SU-DHL-6 (cell line): ENCODE results near the gene NANS.

Experiments
- EZH2phosphoT487 ChIP-seq: fragments of 200-600 bp; sonication (generic), shearing (Covaris generic); conservative IDR thresholded peaks from 2 replicates; pipeline ENCODE4 v1.6.1; 2018; ENCODE audit warnings: mild to moderate bottlenecking, antibody characterized with exemption, low read length, moderate library complexity, mixed read lengths
- TF ChIP-seq, protein P1 (sequence below): fragments of 200-600 bp; sonication (generic); IDR thresholded peaks from one replicate; pipeline ENCODE4 v1.5.1; 2017; ENCODE audit warnings: antibody characterized with exemption, mild to moderate bottlenecking, low read length, moderate library complexity; ENCODE audit not compliant: insufficient read depth, poor library complexity, severe bottlenecking

DNA sequence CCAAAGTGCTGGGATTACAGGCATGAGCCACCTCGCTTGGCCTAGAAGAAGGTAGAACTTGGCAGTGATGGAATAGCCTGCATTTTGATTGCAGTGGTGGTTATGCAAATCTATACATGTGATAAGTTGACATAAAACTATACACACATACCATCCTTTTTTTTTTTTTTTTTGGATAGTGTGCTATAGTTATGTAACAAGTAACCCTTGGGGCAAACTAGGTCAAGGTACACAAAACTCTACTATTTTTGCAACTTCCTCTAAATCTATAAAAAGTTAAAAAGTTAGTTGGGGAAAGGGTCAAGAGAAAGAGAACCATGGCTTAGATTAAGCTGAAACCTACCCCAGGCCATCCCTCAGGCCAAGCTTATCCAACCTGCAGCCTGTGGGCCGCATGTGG, 51.4 kb downstream of the NANS start:
- TF ChIP-seq, protein P1, sequence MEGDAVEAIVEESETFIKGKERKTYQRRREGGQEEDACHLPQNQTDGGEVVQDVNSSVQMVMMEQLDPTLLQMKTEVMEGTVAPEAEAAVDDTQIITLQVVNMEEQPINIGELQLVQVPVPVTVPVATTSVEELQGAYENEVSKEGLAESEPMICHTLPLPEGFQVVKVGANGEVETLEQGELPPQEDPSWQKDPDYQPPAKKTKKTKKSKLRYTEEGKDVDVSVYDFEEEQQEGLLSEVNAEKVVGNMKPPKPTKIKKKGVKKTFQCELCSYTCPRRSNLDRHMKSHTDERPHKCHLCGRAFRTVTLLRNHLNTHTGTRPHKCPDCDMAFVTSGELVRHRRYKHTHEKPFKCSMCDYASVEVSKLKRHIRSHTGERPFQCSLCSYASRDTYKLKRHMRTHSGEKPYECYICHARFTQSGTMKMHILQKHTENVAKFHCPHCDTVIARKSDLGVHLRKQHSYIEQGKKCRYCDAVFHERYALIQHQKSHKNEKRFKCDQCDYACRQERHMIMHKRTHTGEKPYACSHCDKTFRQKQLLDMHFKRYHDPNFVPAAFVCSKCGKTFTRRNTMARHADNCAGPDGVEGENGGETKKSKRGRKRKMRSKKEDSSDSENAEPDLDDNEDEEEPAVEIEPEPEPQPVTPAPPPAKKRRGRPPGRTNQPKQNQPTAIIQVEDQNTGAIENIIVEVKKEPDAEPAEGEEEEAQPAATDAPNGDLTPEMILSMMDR, result no peak
- TF ChIP-seq EZH2phosphoT487, result no peak
